Anterior cingulate cortex (tissue), 58 donors: Measurements from ENCODE around the gene PIP4K2A.

Experiments
- DNase-seq, 58 donors: peaks; one replicate each; lab custom pipeline; 2025; lab: John Stamatoyannopoulos, UW

PIP4K2A gene

GRCh38 chr10:22570733-22571430 lies 143.5 kb downstream of the PIP4K2A start:
- DNase-seq, result no peak

GRCh38 chr10:22570234-22570633 lies 144.1 kb downstream of the PIP4K2A start:
- DNase-seq, result no peak

GRCh38 chr10:22568928-22569327 lies 145.4 kb downstream of the PIP4K2A start:
- no peak for DNase-seq

GRCh38 chr10:22564060-22564459 lies 150.3 kb downstream of the PIP4K2A start:
- DNase-seq, result no peak

- DNase-seq, result no peak
Observed at GRCh38 chr10:22561909-22562308, 152.5 kb downstream of the PIP4K2A start.

- DNase-seq, result no peak
Observed at GRCh38 chr10:22560913-22561239, 153.5 kb downstream of the PIP4K2A start.

GRCh38 chr10:22560096-22560912 lies 154.1 kb downstream of the PIP4K2A start:
- no peak for DNase-seq

- no peak for DNase-seq
Observed at GRCh38 chr10:22557321-22557720, 157.1 kb downstream of the PIP4K2A start.

- no peak for DNase-seq
Observed at GRCh38 chr10:22556774-22557173, 157.6 kb downstream of the PIP4K2A start.

GRCh38 chr10:22554461-22555182 lies 159.8 kb downstream of the PIP4K2A start:
- DNase-seq, result peak in 53 of 58 donors; percentile 11 to 85 (median 61)

- no peak for DNase-seq
Observed at GRCh38 chr10:22553452-22553995, 160.9 kb downstream of the PIP4K2A start.

- DNase-seq, result no peak
Observed at GRCh38 chr10:22552888-22553378, 161.4 kb downstream of the PIP4K2A start.

GRCh38 chr10:22551681-22552365 lies 162.6 kb downstream of the PIP4K2A start:
- DNase-seq, result no peak

- peak in 14 of 58 donors; percentile 2 to 56 (median 15) for DNase-seq
Observed at GRCh38 chr10:22550732-22551131, 163.6 kb downstream of the PIP4K2A start.

- no peak for DNase-seq
Observed at GRCh38 chr10:22548344-22548743, 166.0 kb downstream of the PIP4K2A start.

- no peak for DNase-seq
Observed at GRCh38 chr10:22545643-22546042, 168.7 kb downstream of the PIP4K2A start.

GRCh38 chr10:22544325-22545068 lies 169.9 kb downstream of the PIP4K2A start:
- no peak for DNase-seq

GRCh38 chr10:22542773-22543172 lies 171.6 kb downstream of the PIP4K2A start:
- no peak for DNase-seq

- no peak for DNase-seq
Observed at GRCh38 chr10:22541900-22542299, 172.5 kb downstream of the PIP4K2A start.
